ENCODE data around the gene REV3L.

Gene REV3L

GRCh38 chr6:111270121-111270520 lies 212.9 kb downstream of the REV3L start:
- in situ Hi-C loops (cut with HindIII; ENCODE audit: low pct_ligation_motif_present, low sequenced_read_pairs): no loop called here
- no peaks in the 10 kb centered on the region for H3K27me3 ChIP-seq (replicated peaks)
- DNase-seq: no peak
- no peak overlapping the region for H3K4me3 ChIP-seq (ENCODE audit: low read depth, low read length)
- no peak overlapping the region for H3K27ac ChIP-seq
- no peak for TF ChIP-seq CTCF (IDR thresholded peaks at IDR 0.05; ENCODE audit: low read depth, low read length, missing control alignments)
- peaks cover 11% of the 10 kb centered on the region for H3K36me3 ChIP-seq (replicated peaks)

GRCh38 chr6:111269401-111269970 lies 213.5 kb downstream of the REV3L start:
- H3K27ac ChIP-seq: no peak overlapping the region
- TF ChIP-seq CTCF (IDR thresholded peaks at IDR 0.05; ENCODE audit: low read depth, low read length, missing control alignments): no peak
- H3K27me3 ChIP-seq (replicated peaks): no peaks in the 10 kb centered on the region
- in situ Hi-C loops (cut with HindIII; ENCODE audit: low pct_ligation_motif_present, low sequenced_read_pairs): no loop called here
- DNase-seq: no peak
- H3K4me3 ChIP-seq (ENCODE audit: low read depth, low read length): no peak overlapping the region
- peaks cover 7% of the 10 kb centered on the region for H3K36me3 ChIP-seq (replicated peaks)

GRCh38 chr6:111267764-111268333 lies 215.2 kb downstream of the REV3L start:
- Histone ChIP-seq H3K4me3 (ENCODE audit: low read depth, low read length) (no peak overlapping the region), H3K27me3 (replicated peaks) (no peaks in the 10 kb centered on the region), H3K27ac (no peak overlapping the region), H3K36me3 (replicated peaks) (peaks cover 4% of the 10 kb centered on the region)
- TF ChIP-seq CTCF (IDR thresholded peaks at IDR 0.05; ENCODE audit: low read depth, low read length, missing control alignments): no peak
- in situ Hi-C loops (cut with HindIII; ENCODE audit: low pct_ligation_motif_present, low sequenced_read_pairs): no loop called here
- no peak for DNase-seq

GRCh38 chr6:111266276-111266675 lies 216.7 kb downstream of the REV3L start:
- in situ Hi-C loops (cut with HindIII; ENCODE audit: low pct_ligation_motif_present, low sequenced_read_pairs): no loop called here
- Histone ChIP-seq H3K4me3 (ENCODE audit: low read depth, low read length) (no peak overlapping the region), H3K27ac (no peak overlapping the region), H3K36me3 (replicated peaks) (peaks cover 4% of the 10 kb centered on the region), H3K27me3 (replicated peaks) (no peaks in the 10 kb centered on the region)
- DNase-seq: no peak
- TF ChIP-seq CTCF (IDR thresholded peaks at IDR 0.05; ENCODE audit: low read depth, low read length, missing control alignments): no peak

GRCh38 chr6:111265842-111266241 lies 217.2 kb downstream of the REV3L start:
- peak; percentile 60 for DNase-seq
- in situ Hi-C loops (cut with HindIII; ENCODE audit: low pct_ligation_motif_present, low sequenced_read_pairs): no loop called here
- Histone ChIP-seq H3K36me3 (replicated peaks) (peaks cover 4% of the 10 kb centered on the region), H3K4me3 (ENCODE audit: low read depth, low read length) (no peak overlapping the region), H3K27me3 (replicated peaks) (no peaks in the 10 kb centered on the region), H3K27ac (no peak overlapping the region)
- no peak for TF ChIP-seq CTCF (IDR thresholded peaks at IDR 0.05; ENCODE audit: low read depth, low read length, missing control alignments)

- peak overlapping the region; percentile 28 for H3K27ac ChIP-seq
- H3K36me3 ChIP-seq (replicated peaks): peaks cover 4% of the 10 kb centered on the region
- no peaks in the 10 kb centered on the region for H3K27me3 ChIP-seq (replicated peaks)
- no peak for TF ChIP-seq CTCF (IDR thresholded peaks at IDR 0.05; ENCODE audit: low read depth, low read length, missing control alignments)
- no peak overlapping the region for H3K4me3 ChIP-seq (ENCODE audit: low read depth, low read length)
- DNase-seq: peak; percentile 72
- in situ Hi-C loops (cut with HindIII; ENCODE audit: low pct_ligation_motif_present, low sequenced_read_pairs): no loop called here
Measured at GRCh38 chr6:111263837-111264236, 219.2 kb downstream of the REV3L start.
